Activated T-helper 17 cell treated with anti-CD3 and anti-CD28 coated beads, Interleukin-2, amount 50 U/mL, for 72 hours (primary cell): ENCODE data around the gene ONECUT3. TPM values are rescaled to one million over a fixed set of nuclear protein-coding genes. Genes with fewer than 3 reads are reported as not detected.

Experiments
- ATAC-seq: fragments of 150-1000 bp; cut with Tn5 transposase; replicated peaks from 2 replicates; pipeline ENCODE4 v1.10.0; 2021; ENCODE audit warnings: mild to moderate bottlenecking, moderate library complexity
- H3K27ac Mint-ChIP-seq: one replicate; pipeline ENCODE4 v1.8.0; 2022; ENCODE audit warnings: mixed read lengths
- H3K27me3 Mint-ChIP-seq: one replicate; pipeline ENCODE4 v1.8.0; 2022; ENCODE audit warnings: mixed read lengths
- H3K36me3 Mint-ChIP-seq: one replicate; pipeline ENCODE4 v1.8.0; 2022; ENCODE audit warnings: low read depth, mild to moderate bottlenecking, mixed read lengths
- H3K4me1 Mint-ChIP-seq: one replicate; pipeline ENCODE4 v1.8.0; 2022; ENCODE audit warnings: mixed read lengths
- H3K4me3 Mint-ChIP-seq: one replicate; pipeline ENCODE4 v1.8.0; 2022; ENCODE audit warnings: mild to moderate bottlenecking, mixed read lengths
- H3K9me3 Mint-ChIP-seq: one replicate; pipeline ENCODE4 v1.8.0; 2022; ENCODE audit warnings: mixed read lengths
- total RNA-seq, 2 donors: library from RNA; stranded (reverse); gene quantifications; one replicate each; pipeline ENCODE4 v1.2.3, GENCODE V29; 2022

Gene ONECUT3
- total RNA-seq, 2 donors from 2014 or later = not detected

- Mint-ChIP-seq H3K27ac (no peak overlapping the region), H3K36me3 (no peaks in the 10 kb centered on the region), H3K9me3 (no peaks in the 10 kb centered on the region), H3K27me3 (peaks cover 21% of the 10 kb centered on the region), H3K4me1 (peaks cover 6% of the 10 kb centered on the region), H3K4me3 (peak overlapping the region; percentile 50)
- ATAC-seq = peak; percentile 75
Measured at GRCh38 chr19:1747285-1748114, 5.8 kb upstream of the ONECUT3 start.

- H3K4me1 Mint-ChIP-seq = peaks cover 6% of the 10 kb centered on the region
- H3K4me3 Mint-ChIP-seq = peak overlapping the region; percentile 50
- peak; percentile 10 for ATAC-seq
- peaks cover 25% of the 10 kb centered on the region for H3K27me3 Mint-ChIP-seq
- no peak overlapping the region for H3K27ac Mint-ChIP-seq
- H3K36me3 Mint-ChIP-seq = no peaks in the 10 kb centered on the region
- no peaks in the 10 kb centered on the region for H3K9me3 Mint-ChIP-seq
Measured at GRCh38 chr19:1748115-1748872, 5.0 kb upstream of the ONECUT3 start.

GRCh38 chr19:1748873-1749341 is 4.4 kb upstream of the ONECUT3 start:
- peaks cover 25% of the 10 kb centered on the region for H3K27me3 Mint-ChIP-seq
- H3K27ac Mint-ChIP-seq = no peak overlapping the region
- H3K36me3 Mint-ChIP-seq = no peaks in the 10 kb centered on the region

GRCh38 chr19:1749373-1750342 is 3.6 kb upstream of the ONECUT3 start:
- Mint-ChIP-seq H3K4me1 (peaks cover 6% of the 10 kb centered on the region), H3K27me3 (peaks cover 25% of the 10 kb centered on the region), H3K27ac (no peak overlapping the region), H3K9me3 (no peaks in the 10 kb centered on the region), H3K36me3 (no peaks in the 10 kb centered on the region), H3K4me3 (peak overlapping the region; percentile 17)
- no peak for ATAC-seq

More at GRCh38 chr19:1748873-1749341, 4.4 kb upstream of the ONECUT3 start:
- Mint-ChIP-seq H3K4me1 (peaks cover 6% of the 10 kb centered on the region), H3K4me3 (no peak overlapping the region), H3K9me3 (no peaks in the 10 kb centered on the region)
- no peak for ATAC-seq

GRCh38 chr19:1750343-1751021 is 2.8 kb upstream of the ONECUT3 start:
- Mint-ChIP-seq H3K36me3 (no peaks in the 10 kb centered on the region), H3K4me1 (peaks cover 8% of the 10 kb centered on the region), H3K27ac (no peak overlapping the region), H3K4me3 (peak overlapping the region; percentile 17), H3K9me3 (no peaks in the 10 kb centered on the region), H3K27me3 (peaks cover 26% of the 10 kb centered on the region)
- ATAC-seq = no peak

- peaks cover 11% of the 10 kb centered on the region for H3K4me1 Mint-ChIP-seq
- no peak overlapping the region for H3K4me3 Mint-ChIP-seq
- no peak overlapping the region for H3K27ac Mint-ChIP-seq
- no peaks in the 10 kb centered on the region for H3K36me3 Mint-ChIP-seq
- no peaks in the 10 kb centered on the region for H3K9me3 Mint-ChIP-seq
- ATAC-seq = no peak
- peaks cover 27% of the 10 kb centered on the region for H3K27me3 Mint-ChIP-seq
Measured at GRCh38 chr19:1751367-1752008, 1.8 kb upstream of the ONECUT3 start.

- no peak for ATAC-seq
- Mint-ChIP-seq H3K36me3 (no peaks in the 10 kb centered on the region), H3K27me3 (peaks cover 33% of the 10 kb centered on the region), H3K27ac (no peak overlapping the region), H3K4me3 (no peak overlapping the region), H3K4me1 (peaks cover 11% of the 10 kb centered on the region), H3K9me3 (no peaks in the 10 kb centered on the region)
Measured at GRCh38 chr19:1752009-1752756, 1.1 kb upstream of the ONECUT3 start.

GRCh38 chr19:1754018-1754635 is 821 bp downstream of the ONECUT3 start:
- Mint-ChIP-seq H3K9me3 (no peaks in the 10 kb centered on the region), H3K4me1 (peaks cover 5% of the 10 kb centered on the region), H3K27me3 (peaks cover 33% of the 10 kb centered on the region), H3K36me3 (no peaks in the 10 kb centered on the region), H3K4me3 (no peak overlapping the region), H3K27ac (no peak overlapping the region)
- ATAC-seq = no peak

GRCh38 chr19:1754636-1755466 is 1.5 kb downstream of the ONECUT3 start:
- Mint-ChIP-seq H3K27ac (no peak overlapping the region), H3K4me1 (peaks cover 5% of the 10 kb centered on the region), H3K4me3 (no peak overlapping the region), H3K36me3 (no peaks in the 10 kb centered on the region), H3K27me3 (peaks cover 38% of the 10 kb centered on the region), H3K9me3 (no peaks in the 10 kb centered on the region)
- ATAC-seq = no peak

- peaks cover 5% of the 10 kb centered on the region for H3K4me1 Mint-ChIP-seq
- no peaks in the 10 kb centered on the region for H3K9me3 Mint-ChIP-seq
- H3K4me3 Mint-ChIP-seq = no peak overlapping the region
- no peak for ATAC-seq
- no peaks in the 10 kb centered on the region for H3K36me3 Mint-ChIP-seq
- peaks cover 34% of the 10 kb centered on the region for H3K27me3 Mint-ChIP-seq
- H3K27ac Mint-ChIP-seq = no peak overlapping the region
Measured at GRCh38 chr19:1755467-1756171, 2.3 kb downstream of the ONECUT3 start.

GRCh38 chr19:1756264-1756663 is 3.0 kb downstream of the ONECUT3 start:
- Mint-ChIP-seq H3K27ac (no peak overlapping the region), H3K4me1 (peaks cover 5% of the 10 kb centered on the region), H3K4me3 (no peak overlapping the region), H3K36me3 (no peaks in the 10 kb centered on the region), H3K27me3 (peaks cover 39% of the 10 kb centered on the region), H3K9me3 (no peaks in the 10 kb centered on the region)
- no peak for ATAC-seq
